ENCODE measurements around the gene CPS1.
A peak's percentile ranks its signal among the peaks of the same experiment; 100 is the strongest.

CPS1 gene

DNA sequence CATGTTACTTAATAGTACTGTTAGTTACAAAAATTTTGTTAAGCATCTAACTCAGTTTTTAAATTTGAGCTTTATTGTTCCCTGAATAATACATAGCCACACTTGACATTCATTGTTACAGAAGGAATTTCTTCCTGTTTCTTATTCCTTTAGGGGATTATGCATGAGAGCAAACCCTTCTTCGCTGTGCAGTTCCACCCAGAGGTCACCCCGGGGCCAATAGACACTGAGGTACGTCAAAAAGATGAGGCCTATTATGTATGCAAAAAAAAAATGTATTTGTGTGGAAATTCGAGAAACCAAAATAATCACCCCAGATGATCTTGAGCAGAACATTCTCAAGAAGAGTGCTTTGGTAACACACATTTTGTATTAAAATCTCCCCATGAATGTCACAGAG is 36.3 kb downstream of the CPS1 start:
- Mint-ChIP-seq H3K27ac (no peak overlapping the region), H3K4me1 (no peaks in the 10 kb centered on the region), H3K36me3 (ENCODE audit: low read depth) (peaks cover 44% of the 10 kb centered on the region), H3K4me3 (no peak overlapping the region), H3K27me3 (ENCODE audit: low read depth, poor library complexity) (no peaks in the 10 kb centered on the region), H3K9me3 (peaks cover under 1% of the 10 kb centered on the region)
- TF ChIP-seq, protein P1, sequence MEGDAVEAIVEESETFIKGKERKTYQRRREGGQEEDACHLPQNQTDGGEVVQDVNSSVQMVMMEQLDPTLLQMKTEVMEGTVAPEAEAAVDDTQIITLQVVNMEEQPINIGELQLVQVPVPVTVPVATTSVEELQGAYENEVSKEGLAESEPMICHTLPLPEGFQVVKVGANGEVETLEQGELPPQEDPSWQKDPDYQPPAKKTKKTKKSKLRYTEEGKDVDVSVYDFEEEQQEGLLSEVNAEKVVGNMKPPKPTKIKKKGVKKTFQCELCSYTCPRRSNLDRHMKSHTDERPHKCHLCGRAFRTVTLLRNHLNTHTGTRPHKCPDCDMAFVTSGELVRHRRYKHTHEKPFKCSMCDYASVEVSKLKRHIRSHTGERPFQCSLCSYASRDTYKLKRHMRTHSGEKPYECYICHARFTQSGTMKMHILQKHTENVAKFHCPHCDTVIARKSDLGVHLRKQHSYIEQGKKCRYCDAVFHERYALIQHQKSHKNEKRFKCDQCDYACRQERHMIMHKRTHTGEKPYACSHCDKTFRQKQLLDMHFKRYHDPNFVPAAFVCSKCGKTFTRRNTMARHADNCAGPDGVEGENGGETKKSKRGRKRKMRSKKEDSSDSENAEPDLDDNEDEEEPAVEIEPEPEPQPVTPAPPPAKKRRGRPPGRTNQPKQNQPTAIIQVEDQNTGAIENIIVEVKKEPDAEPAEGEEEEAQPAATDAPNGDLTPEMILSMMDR (IDR thresholded peaks at IDR 0.05): no peak
- DNase-seq: no peak

DNA sequence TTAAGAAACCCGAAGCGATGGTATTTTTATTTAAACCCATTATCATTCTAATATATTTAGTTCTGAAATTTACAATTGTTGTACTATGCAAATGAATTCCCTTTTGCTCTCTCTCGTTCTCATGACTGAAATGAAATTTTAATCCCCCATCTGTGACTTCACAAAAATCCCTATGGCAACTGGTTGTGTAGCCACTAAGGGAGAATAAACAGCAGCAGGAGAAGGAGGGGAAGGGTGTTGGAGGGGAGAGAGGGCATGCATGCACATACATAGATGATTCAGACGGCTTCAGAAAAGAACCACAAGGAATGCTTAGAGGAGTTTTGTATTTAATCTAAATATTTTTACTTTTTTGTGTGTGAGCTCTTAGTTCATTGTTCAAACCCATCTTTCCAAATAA is 36.8 kb downstream of the CPS1 start:
- no peak overlapping the region for H3K4me3 Mint-ChIP-seq
- TF ChIP-seq, protein P1 (IDR thresholded peaks at IDR 0.05): no peak
- peak overlapping the region; percentile 60 for H3K27ac Mint-ChIP-seq
- H3K36me3 Mint-ChIP-seq (ENCODE audit: low read depth): peaks cover 48% of the 10 kb centered on the region
- H3K27me3 Mint-ChIP-seq (ENCODE audit: low read depth, poor library complexity): no peaks in the 10 kb centered on the region
- no peak for DNase-seq
- peaks cover 5% of the 10 kb centered on the region for H3K9me3 Mint-ChIP-seq
- no peaks in the 10 kb centered on the region for H3K4me1 Mint-ChIP-seq

GRCh38 chr2:210598219-210598618 is 41.8 kb downstream of the CPS1 start:
- Mint-ChIP-seq H3K27me3 (ENCODE audit: low read depth, poor library complexity) (no peaks in the 10 kb centered on the region), H3K4me1 (no peaks in the 10 kb centered on the region), H3K9me3 (peaks cover 7% of the 10 kb centered on the region), H3K27ac (no peak overlapping the region), H3K36me3 (ENCODE audit: low read depth) (peaks cover 47% of the 10 kb centered on the region), H3K4me3 (no peak overlapping the region)
- no peak for DNase-seq
- TF ChIP-seq, protein P1 (IDR thresholded peaks at IDR 0.05): no peak

DNA sequence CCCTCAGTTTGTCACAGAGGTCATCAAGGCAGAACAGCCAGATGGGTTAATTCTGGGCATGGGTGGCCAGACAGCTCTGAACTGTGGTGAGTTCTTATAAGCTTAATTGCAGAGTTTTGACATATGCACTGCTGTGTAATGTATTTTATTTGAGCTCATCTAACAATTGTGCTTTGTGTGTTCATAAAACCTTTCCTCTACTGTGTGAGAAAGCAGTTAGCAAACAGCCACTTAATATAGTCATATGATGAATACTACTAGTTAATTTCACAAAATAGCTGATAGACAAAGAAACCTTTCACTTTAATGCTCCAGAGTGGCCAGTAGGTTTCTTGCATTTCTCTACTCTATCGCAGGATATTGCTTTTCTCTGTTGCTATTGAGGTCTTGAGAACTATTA is 43.1 kb downstream of the CPS1 start:
- H3K27me3 Mint-ChIP-seq (ENCODE audit: low read depth, poor library complexity): no peaks in the 10 kb centered on the region
- H3K36me3 Mint-ChIP-seq (ENCODE audit: low read depth): peaks cover 49% of the 10 kb centered on the region
- no peak for DNase-seq
- no peak overlapping the region for H3K27ac Mint-ChIP-seq
- no peak overlapping the region for H3K4me3 Mint-ChIP-seq
- TF ChIP-seq, protein P1 (IDR thresholded peaks at IDR 0.05): no peak
- no peaks in the 10 kb centered on the region for H3K4me1 Mint-ChIP-seq
- peaks cover 7% of the 10 kb centered on the region for H3K9me3 Mint-ChIP-seq

DNA sequence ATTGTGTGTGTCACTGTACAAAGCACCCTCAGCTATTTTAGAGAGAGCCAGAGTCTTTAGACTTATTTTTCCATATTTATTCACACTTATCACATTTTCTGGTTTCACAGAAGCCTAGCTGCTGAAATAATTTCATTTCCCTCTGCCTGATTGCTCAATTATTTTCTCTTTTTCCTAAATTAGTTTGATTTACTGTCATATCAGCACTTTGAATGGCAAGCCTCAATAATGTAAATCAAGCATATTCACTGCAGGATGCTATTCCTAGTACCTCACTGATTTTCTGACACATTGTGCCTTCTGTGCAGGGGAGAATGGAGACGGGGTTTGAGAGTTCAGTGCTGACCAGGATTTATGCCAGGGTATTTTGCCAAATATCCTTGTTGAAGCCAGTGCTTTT is 48.3 kb downstream of the CPS1 start:
- H3K27ac Mint-ChIP-seq: peak overlapping the region; percentile 7
- TF ChIP-seq, protein P1 (IDR thresholded peaks at IDR 0.05): no peak
- no peaks in the 10 kb centered on the region for H3K9me3 Mint-ChIP-seq

GRCh38 chr2:210606001-210606400 is 49.6 kb downstream of the CPS1 start:
- TF ChIP-seq, protein P1 (IDR thresholded peaks at IDR 0.05): no peak
- H3K27ac Mint-ChIP-seq: no peak overlapping the region
- no peaks in the 10 kb centered on the region for H3K9me3 Mint-ChIP-seq
- no peaks in the 10 kb centered on the region for H3K27me3 Mint-ChIP-seq (ENCODE audit: low read depth, poor library complexity)
- no peak for DNase-seq
- H3K36me3 Mint-ChIP-seq (ENCODE audit: low read depth): peaks cover 23% of the 10 kb centered on the region
- no peak overlapping the region for H3K4me3 Mint-ChIP-seq
- no peaks in the 10 kb centered on the region for H3K4me1 Mint-ChIP-seq

More for the DNA sequence above, 48.3 kb downstream of the CPS1 start:
- no peaks in the 10 kb centered on the region for H3K27me3 Mint-ChIP-seq (ENCODE audit: low read depth, poor library complexity)
- no peak overlapping the region for H3K4me3 Mint-ChIP-seq
- no peaks in the 10 kb centered on the region for H3K4me1 Mint-ChIP-seq
- DNase-seq: no peak
- H3K36me3 Mint-ChIP-seq (ENCODE audit: low read depth): peaks cover 32% of the 10 kb centered on the region

Data from nephron progenitor cell (in vitro differentiated cells).